Heart left ventricle (tissue), 16 donors: ENCODE measurements around the gene HOXB7. TPM values are rescaled to one million over a fixed set of nuclear protein-coding genes. Genes with fewer than 3 reads are reported as not detected.
A peak's percentile ranks its signal among the peaks of the same experiment; 100 is the strongest.

Experiments used
- ATAC-seq, 4 donors: fragments of 200-7000 bp; cut with Tn5 transposase; one replicate each; pipeline ENCODE4 v1.9.1; 2020 to 2022; ENCODE audit warnings: moderate library complexity in 4 of 4, mild to moderate bottlenecking in 3 of 4, moderate number of reproducible peaks in 1 of 4
- DNase-seq, 5 donors: peaks; one replicate each; pipeline ENCODE4 v3.0.0-alpha.2; 2020
- H3K27ac ChIP-seq, 12 donors: fragments of 200-600 bp; sonication (generic) in 4 of 12; one replicate each; pipeline versions ENCODE4 v1.5.0 to v1.8.0; 2016 to 2022; ENCODE audit warnings: mild to moderate bottlenecking in 2 of 12
- H3K27me3 ChIP-seq, 9 donors: fragments of 200-600 bp; sonication (generic) in 2 of 9; one replicate each; pipeline versions ENCODE4 v1.5.1 to v1.8.0; 2016 to 2022; ENCODE audit warnings: mild to moderate bottlenecking in 3 of 9
- H3K36me3 ChIP-seq, 9 donors: fragments of 200-600 bp; sonication (generic) in 2 of 9; one replicate each; pipeline versions ENCODE4 v1.5.0 to v1.8.0; 2018 to 2022; ENCODE audit warnings: mild to moderate bottlenecking in 2 of 9
- H3K4me1 ChIP-seq, 12 donors: fragments of 200-600 bp; sonication (generic) in 4 of 12; one replicate each; pipeline versions ENCODE4 v1.5.0 to v1.8.0; 2016 to 2022; ENCODE audit warnings: mild to moderate bottlenecking in 3 of 12
- H3K4me3 ChIP-seq, 12 donors: fragments of 200-600 bp; sonication (generic) in 4 of 12; one replicate each; pipeline versions ENCODE4 v1.5.0 to v1.8.0; 2017 to 2022; ENCODE audit warnings: mild to moderate bottlenecking in 9 of 12, moderate library complexity in 4 of 12
- H3K9me3 ChIP-seq, 12 donors: fragments of 200-600 bp; sonication (generic) in 4 of 12; one replicate each; pipeline versions ENCODE4 v1.5.0 to v1.8.0; 2016 to 2022; ENCODE audit warnings: mild to moderate bottlenecking in 1 of 12
- CTCF ChIP-seq, 12 donors: fragments of 200-600 bp; sonication (generic) in 4 of 12; IDR thresholded peaks; one replicate each; pipeline versions ENCODE4 v1.5.0 to v1.8.0; 2018 to 2022; ENCODE audit warnings: antibody characterized with exemption in 12 of 12, mild to moderate bottlenecking in 5 of 12
- POLR2A ChIP-seq, 2 donors: fragments of 450-650 bp; IDR thresholded peaks; one replicate each; pipeline ENCODE4 v1.6.1; 2017; ENCODE audit warnings: antibody characterized with exemption in 2 of 2, mild to moderate bottlenecking in 2 of 2, moderate library complexity in 2 of 2
- WGBS, 4 donors: extraction: QIAGEN DNeasy Blood & Tissue Kit in 2 of 4; methylation state at CpG; one replicate each; pipeline versions ENCODE4 v1.1.5 to v1.1.7; 2013 to 2018; 5-methylcytosine and 5-hydroxymethylcytosine counted together
- intact Hi-C, 10 donors: fragments of 100-400 bp; cut with DNase I; formaldehyde crosslinking; loops; one replicate each; pipeline versions ENCODE4 v1.11.1 to v1.14.2; 2022
- polyA plus RNA-seq, 2 donors: library from polyadenylated mRNA; stranded (reverse); fragments of 200-250 nt; gene quantifications; one replicate each; pipeline ENCODE4 v1.2.3, GENCODE V29; 2013
- total RNA-seq, 9 donors: library from RNA; depleted of rRNA in 2 of 9; stranded (reverse); fragments of >200 nt in 2 of 9; fragmentation: NEBNext Ultra II Directional in 3 of 9; extraction: Animal tissue kit (Norgen Biotek cat#: 25700) in 3 of 9; gene quantifications; one replicate each; pipeline versions ENCODE4 v1.1.0 to v1.2.4, GENCODE V29; 2016 to 2023
- donor health status: ischemic (EF 13 %, LVEDD 7.1; RV severe dilation, severe dysfunction).
- donor health status: healthy with polysubstance abuse.
- donor health status: DM: no; HTN: yes; CAD: no.
- donor health status: DM: no; HTN: no; CAD: no.
- donor health status: ischemic (EF 25% LVEDD 6.9; RV normal size, moderate dysfunction).
- donor health status: ischemic (EF 25% LVEDD 5.7; RV mildly dilated, moderate dysfunction).
- donor health status: healthy.
- donor health status: DM: yes; HTN: yes; CAD: no.
- donor health status: ischemic (EF 35%, LVEDD 5.7; RV mildly dilated, moderate dysfunction).
- donor health status: nonischemic (EF 11% LVEDD 7.7; RV severe dilation, severe dysfunction).
- donor health status: DM: yes; HTN: yes; CAD: no.
- donor health status: PGD.
- donor health status: ischemic (EF 29% LVEDD 5.4; RV normal size, mild dysfunction).
- donor health status: nonischemic (EF 23%, LVEDD 6.1; RV moderate dilation, normal function).

Gene HOXB7
- total and polyA plus RNA-seq, 11 donors = 0.12 to 0.88 (median 0.40) TPM; not detected in 5

GRCh38 chr17:48569674-48570324 is 41.0 kb downstream of the HOXB7 start:
- DNase-seq = no peak
- Histone ChIP-seq H3K4me1 (peaks cover 0 to 32% (median 0%) of the 10 kb centered on the region in 12 donors), H3K27me3 (peaks cover 16 to 100% (median 96%) of the 10 kb centered on the region in 9 donors), H3K36me3 (no peaks in the 10 kb centered on the region), H3K27ac (peak overlapping the region in 5 of 12 donors; percentile 11 to 97 (median 43)), H3K4me3 (no peak overlapping the region), H3K9me3 (no peaks in the 10 kb centered on the region)
- TF ChIP-seq CTCF (IDR thresholded peaks at IDR 0.05) (no peak), POLR2A (IDR thresholded peaks at IDR 0.05) (no peak)
- WGBS, 4 donors = 24 to 43% (median 33%) methylated on average over 6 of the region's 6 CpGs
- intact Hi-C loops = no loop called here
- ATAC-seq = no peak

- no peaks in the 10 kb centered on the region for H3K9me3 ChIP-seq
- peaks cover 0 to 37% (median 0%) of the 10 kb centered on the region in 12 donors for H3K4me1 ChIP-seq
- H3K4me3 ChIP-seq = peak overlapping the region in 3 of 12 donors; percentile 18 to 24 (median 19)
- peaks cover 10 to 100% (median 97%) of the 10 kb centered on the region in 9 donors for H3K27me3 ChIP-seq
- H3K27ac ChIP-seq = peak overlapping the region in 6 of 12 donors; percentile 43 to 97 (median 73)
- TF ChIP-seq POLR2A (IDR thresholded peaks at IDR 0.05) = no peak
- TF ChIP-seq CTCF (IDR thresholded peaks at IDR 0.05) = no peak
- 19 to 34% (median 22%) methylated on average over 3 of the region's 3 CpGs for WGBS, 4 donors
- DNase-seq (no peak), ATAC-seq (no peak)
- H3K36me3 ChIP-seq = no peaks in the 10 kb centered on the region
- intact Hi-C loops = no loop called here
Measured at GRCh38 chr17:48569240-48569582, 41.6 kb downstream of the HOXB7 start.

- Histone ChIP-seq H3K27me3 (peaks cover 9 to 100% (median 95%) of the 10 kb centered on the region in 9 donors), H3K4me1 (peaks cover 0 to 39% (median 0%) of the 10 kb centered on the region in 12 donors), H3K36me3 (no peaks in the 10 kb centered on the region), H3K4me3 (peak overlapping the region in 4 of 12 donors; percentile 15 to 24 (median 18)), H3K9me3 (no peaks in the 10 kb centered on the region), H3K27ac (peak overlapping the region in 7 of 12 donors; percentile 43 to 97 (median 71))
- ATAC-seq = no peak
- DNase-seq = no peak
- TF ChIP-seq CTCF (IDR thresholded peaks at IDR 0.05) (no peak), POLR2A (IDR thresholded peaks at IDR 0.05) (no peak)
- intact Hi-C loops = no loop called here
- WGBS, 4 donors = 11 to 14% (median 14%) methylated on average over 31 to 33 of the region's 33 CpGs
Measured at GRCh38 chr17:48568499-48569239, 42.1 kb downstream of the HOXB7 start.

GRCh38 chr17:48567646-48568354 is 43.0 kb downstream of the HOXB7 start:
- ATAC-seq = peak in 1 of 4 donors; percentile 52
- WGBS, 4 donors = 29 to 49% (median 46%) methylated on average over 2 of the region's 2 CpGs
- TF ChIP-seq CTCF (IDR thresholded peaks at IDR 0.05) = no peak
- no peak for TF ChIP-seq POLR2A (IDR thresholded peaks at IDR 0.05)
- peak overlapping the region in 1 of 12 donors; percentile 24 for H3K4me3 ChIP-seq
- peaks cover 12 to 100% (median 93%) of the 10 kb centered on the region in 9 donors for H3K27me3 ChIP-seq
- H3K36me3 ChIP-seq = no peaks in the 10 kb centered on the region
- no peak for DNase-seq
- H3K9me3 ChIP-seq = no peaks in the 10 kb centered on the region
- H3K4me1 ChIP-seq = peaks cover 0 to 43% (median 0%) of the 10 kb centered on the region in 12 donors
- peak overlapping the region in 9 of 12 donors; percentile 23 to 97 (median 60) for H3K27ac ChIP-seq
- intact Hi-C loops = no loop called here
